HFF-Myc (cell line): Measurements from ENCODE around the gene PPP4R1.

ENCODE experiments used
- DNase-seq: peaks from one replicate; pipeline ENCODE4 v3.0.0-alpha.2; 2011; ENCODE audit warnings: low read depth; ENCODE audit errors: extremely low read depth
- H3K4me3 ChIP-seq: replicated peaks from 2 replicates; pipeline ENCODE4 v1.5.1; 2011; ENCODE audit warnings: low read depth, mild to moderate bottlenecking, control low read depth, low read length
- TF ChIP-seq, protein P1 (sequence below): IDR thresholded peaks from 2 replicates; pipeline ENCODE4 v1.5.1; 2012; ENCODE audit warnings: mild to moderate bottlenecking, low read depth, low read length, control low read depth; ENCODE audit errors: missing control alignments

PPP4R1 gene

GRCh38 chr18:9568186-9568585 lies 46.2 kb downstream of the PPP4R1 start:
- no peak for DNase-seq
- H3K4me3 ChIP-seq: no peak overlapping the region
- TF ChIP-seq, protein P1, sequence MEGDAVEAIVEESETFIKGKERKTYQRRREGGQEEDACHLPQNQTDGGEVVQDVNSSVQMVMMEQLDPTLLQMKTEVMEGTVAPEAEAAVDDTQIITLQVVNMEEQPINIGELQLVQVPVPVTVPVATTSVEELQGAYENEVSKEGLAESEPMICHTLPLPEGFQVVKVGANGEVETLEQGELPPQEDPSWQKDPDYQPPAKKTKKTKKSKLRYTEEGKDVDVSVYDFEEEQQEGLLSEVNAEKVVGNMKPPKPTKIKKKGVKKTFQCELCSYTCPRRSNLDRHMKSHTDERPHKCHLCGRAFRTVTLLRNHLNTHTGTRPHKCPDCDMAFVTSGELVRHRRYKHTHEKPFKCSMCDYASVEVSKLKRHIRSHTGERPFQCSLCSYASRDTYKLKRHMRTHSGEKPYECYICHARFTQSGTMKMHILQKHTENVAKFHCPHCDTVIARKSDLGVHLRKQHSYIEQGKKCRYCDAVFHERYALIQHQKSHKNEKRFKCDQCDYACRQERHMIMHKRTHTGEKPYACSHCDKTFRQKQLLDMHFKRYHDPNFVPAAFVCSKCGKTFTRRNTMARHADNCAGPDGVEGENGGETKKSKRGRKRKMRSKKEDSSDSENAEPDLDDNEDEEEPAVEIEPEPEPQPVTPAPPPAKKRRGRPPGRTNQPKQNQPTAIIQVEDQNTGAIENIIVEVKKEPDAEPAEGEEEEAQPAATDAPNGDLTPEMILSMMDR: no peak

DNA sequence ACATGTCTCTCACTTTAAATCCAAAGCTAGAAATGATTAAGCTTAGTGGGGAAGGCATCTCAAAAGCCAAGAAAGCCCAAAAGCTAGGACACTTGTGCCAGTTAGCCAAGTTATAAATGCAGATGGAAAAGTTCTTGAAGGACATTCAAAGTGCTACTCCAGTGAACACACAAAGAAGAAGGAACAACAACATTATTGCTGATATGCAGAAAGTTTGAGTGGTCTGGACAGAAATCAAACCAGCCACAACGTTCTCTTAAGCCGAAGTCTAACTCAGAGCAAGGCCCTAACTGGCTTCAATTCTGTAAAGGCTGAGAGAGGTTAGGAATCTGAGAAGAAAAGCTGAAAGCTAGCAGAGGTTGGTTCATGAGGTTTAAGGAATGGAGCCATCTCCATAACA lies 49.0 kb downstream of the PPP4R1 start:
- no peak overlapping the region for H3K4me3 ChIP-seq
- no peak for DNase-seq
- TF ChIP-seq, protein P1: no peak

- no peak overlapping the region for H3K4me3 ChIP-seq
- DNase-seq: no peak
- TF ChIP-seq, protein P1: no peak
These were observed 51.0 kb downstream of the PPP4R1 start for GRCh38 chr18:9563331-9563730.

DNA sequence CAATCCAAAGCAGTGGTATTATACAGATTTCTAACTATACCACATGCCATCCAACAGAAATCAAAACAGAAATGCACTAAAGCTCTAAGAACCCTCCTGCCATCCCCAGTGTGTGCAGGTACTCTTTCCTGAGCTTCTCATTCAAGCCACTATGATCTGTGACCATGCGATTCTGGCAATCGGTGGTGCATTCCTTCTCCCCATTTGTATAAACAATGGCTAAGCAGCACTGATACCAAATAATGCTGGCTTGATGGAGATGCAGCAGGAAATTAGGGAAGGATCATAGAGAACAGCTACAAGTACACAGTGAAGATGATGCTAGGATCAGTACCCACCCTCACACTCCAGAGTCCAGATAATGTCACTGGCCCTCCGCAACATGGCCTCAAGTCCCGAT lies 51.8 kb downstream of the PPP4R1 start:
- no peak for DNase-seq
- no peak overlapping the region for H3K4me3 ChIP-seq
- TF ChIP-seq, protein P1: no peak

DNA sequence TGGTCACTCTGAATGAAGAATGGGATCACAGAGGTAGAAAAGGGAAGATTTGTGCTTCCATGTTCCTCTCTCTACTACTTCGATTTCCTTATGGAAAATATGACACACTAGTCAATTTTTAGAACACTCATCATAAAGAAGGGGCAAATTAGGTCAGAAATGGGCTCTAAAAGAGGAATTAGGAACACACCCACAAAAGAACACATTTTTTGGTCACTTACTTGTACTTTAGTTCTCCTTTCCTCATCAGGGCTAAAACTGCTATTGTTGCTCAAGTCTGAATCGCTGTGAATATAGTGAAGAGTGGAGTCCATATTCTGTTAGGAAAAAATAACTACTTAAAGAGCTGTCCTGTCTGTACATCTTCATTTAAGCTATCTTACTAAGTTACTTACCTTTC lies 52.6 kb downstream of the PPP4R1 start:
- DNase-seq: no peak
- no peak overlapping the region for H3K4me3 ChIP-seq
- TF ChIP-seq, protein P1: no peak

DNA sequence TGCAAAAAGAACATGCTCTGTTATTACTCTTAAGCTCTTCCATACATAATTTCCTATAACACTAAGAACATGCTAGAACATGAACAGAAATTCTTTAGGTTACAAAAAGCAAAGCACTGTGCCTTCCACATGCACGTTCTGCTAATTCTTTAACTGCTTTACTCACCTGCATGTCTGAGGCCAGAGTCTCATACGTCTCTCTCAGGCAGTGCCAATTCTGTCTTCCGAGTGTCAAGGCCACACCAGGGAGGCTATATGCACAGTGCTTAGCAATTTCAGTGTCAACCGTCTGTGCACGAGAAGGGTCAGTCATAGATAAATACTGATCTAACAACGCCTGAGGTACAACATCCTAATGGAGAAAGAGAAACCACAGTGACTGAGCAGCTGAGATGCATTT lies 55.1 kb downstream of the PPP4R1 start:
- no peak for DNase-seq
- TF ChIP-seq, protein P1: no peak

DNA sequence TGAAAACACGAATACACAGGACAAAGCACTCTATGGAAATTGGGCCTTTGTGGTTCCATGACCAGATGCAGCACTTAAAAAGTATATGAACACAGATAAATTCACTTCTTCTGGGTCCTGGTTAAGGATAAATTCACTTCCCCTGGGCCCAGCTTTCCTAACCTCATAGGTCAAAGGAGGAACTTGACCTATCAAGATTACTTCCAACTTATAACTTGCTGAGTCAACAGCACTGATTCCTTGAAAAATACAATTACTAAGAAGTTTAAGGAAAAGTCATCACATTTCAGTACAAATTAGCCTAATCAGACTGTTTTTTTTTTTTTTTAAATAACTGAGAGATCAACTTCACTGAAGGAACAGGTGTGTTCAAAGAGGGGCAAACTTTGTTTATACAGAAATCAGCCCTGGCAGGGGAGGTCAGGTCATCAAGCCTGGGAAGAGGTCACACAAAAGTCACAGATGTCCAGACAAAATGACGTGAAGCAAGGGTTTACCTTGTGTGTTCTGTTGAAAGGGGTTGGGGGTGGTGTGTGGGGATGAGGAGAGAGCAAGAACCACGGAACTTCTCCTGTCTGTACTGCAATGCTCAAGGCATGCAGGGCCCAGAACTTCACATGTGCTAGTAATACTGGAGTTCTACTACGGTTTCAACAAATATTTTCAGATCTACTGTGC lies 55.8 kb downstream of the PPP4R1 start:
- H3K4me3 ChIP-seq: no peak overlapping the region
- DNase-seq: no peak
- TF ChIP-seq, protein P1: no peak

More for the DNA sequence above, 55.1 kb downstream of the PPP4R1 start:
- no peak overlapping the region for H3K4me3 ChIP-seq
